ENCODE results near the gene ZCCHC14. TPM values are rescaled to one million over a fixed set of nuclear protein-coding genes. Genes with fewer than 3 reads are reported as not detected.

ZCCHC14 gene
- total and polyA plus RNA-seq, 2 of the 8 experiments (the other 6 are each of a cell fraction or from before 2014, with no cell fraction given), result 8.2 to 28.2 TPM

DNA sequence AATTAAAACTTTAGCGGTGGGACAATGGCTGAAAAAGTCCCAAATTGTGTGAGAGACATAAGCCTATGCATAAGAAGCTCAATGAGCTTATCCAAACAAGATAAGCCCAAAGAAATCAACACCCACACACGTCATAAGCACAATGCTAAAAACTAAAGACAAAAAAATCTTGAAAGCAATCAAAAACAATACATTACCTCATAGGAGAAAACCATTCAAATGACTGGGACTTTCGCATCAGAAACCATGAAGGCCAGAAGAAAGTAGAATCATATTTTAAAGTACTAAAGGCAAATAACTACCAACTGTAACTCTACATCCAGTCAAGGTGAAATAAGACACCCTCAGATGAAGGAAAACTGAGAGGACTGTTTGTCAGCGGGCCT, 50.2 kb downstream of the ZCCHC14 start:
- Histone ChIP-seq H4K8ac (ENCODE audit: extremely low read depth, insufficient read depth, low read length) (no peak overlapping the region), H3K79me2 (ENCODE audit: control insufficient read depth in 1 of 2, insufficient read depth in 2 of 2, low read length in 2 of 2) (no peaks in the 10 kb centered on the region; a peak in 1 of 4 replicates), H2AK5ac (ENCODE audit: low read depth, low read length) (no peak overlapping the region), H3K9me3 (ENCODE audit: insufficient read depth in 2 of 2, low read depth in 1 of 2, low read length in 1 of 2) (peaks cover 3% of the 10 kb centered on the region in 2 experiments; a peak in 3 of 4 replicates), H3K56ac (replicated peaks; ENCODE audit: insufficient read length, low read depth, low read length) (no peak overlapping the region), H4K5ac (ENCODE audit: insufficient read length, low read depth, low read length) (no peak overlapping the region), H3K14ac (ENCODE audit: insufficient read length) (no peak overlapping the region), H3K9ac (replicated peaks in 1 of 4; ENCODE audit: extremely low read depth in 1 of 4, low read depth in 3 of 4, low read length in 3 of 4) (no peak overlapping the region), H2BK5ac (ENCODE audit: low read depth, low read length) (no peak overlapping the region), H2BK12ac (ENCODE audit: low read depth, low read length) (no peak overlapping the region), H3K4me1 (replicated peaks in 1 of 4; ENCODE audit: control insufficient read depth in 3 of 4, insufficient read depth in 4 of 4, low read length in 3 of 4) (no peaks in the 10 kb centered on the region), H4K91ac (replicated peaks; ENCODE audit: insufficient read length, low read length) (no peak overlapping the region), H3K4me2 (ENCODE audit: insufficient read depth in 1 of 2, low read depth in 2 of 2, low read length in 2 of 2) (no peak overlapping the region), H2AFZ (ENCODE audit: low read length) (no peak overlapping the region), H2BK20ac (ENCODE audit: low read length) (no peak overlapping the region), H2BK15ac (ENCODE audit: low read length) (no peak overlapping the region), H3K4me3 (ENCODE audit: extremely low read depth in 1 of 4, insufficient read depth in 2 of 4, low read depth in 3 of 4, low read length in 4 of 4) (no peak overlapping the region), H3K18ac (ENCODE audit: extremely low read depth, low read length) (no peak overlapping the region), H2BK120ac (replicated peaks; ENCODE audit: low read depth, low read length) (no peak overlapping the region), H3K36me3 (ENCODE audit: control insufficient read depth in 2 of 4, insufficient read depth in 4 of 4, low read length in 3 of 4) (peaks cover 0 to 21% (median 8%) of the 10 kb centered on the region in 4 experiments; a peak in 4 of 8 replicates), H3K23me2 (ENCODE audit: low read depth, low read length) (no peaks in the 10 kb centered on the region), H3K23ac (ENCODE audit: insufficient read length) (no peak overlapping the region), H3K4ac (replicated peaks; ENCODE audit: insufficient read length, low read depth, low read length) (no peak overlapping the region), H3K79me1 (ENCODE audit: low read depth, low read length) (no peaks in the 10 kb centered on the region; the same call in 1 of the 2 replicates), H3K27me3 (replicated peaks in 1 of 4; ENCODE audit: control insufficient read depth in 3 of 4, extremely low read depth in 1 of 4, insufficient read depth in 3 of 4, low read length in 3 of 4) (no peaks in the 10 kb centered on the region), H3K27ac (ENCODE audit: low read depth, low read length) (no peak overlapping the region), H4K20me1 (replicated peaks in 1 of 2; ENCODE audit: control insufficient read depth in 1 of 2, insufficient read depth in 2 of 2, low read length in 2 of 2) (peaks cover 0 to 4% of the 10 kb centered on the region in 2 experiments)
- ChIA-PET CTCF (ENCODE audit: partially characterized antibody) (interaction anchor here (0.7 to 2.0 kb wide), 4 partner anchors 15 to 192 kb away, joined by 3 to 6 read pairs (median 4); no protein-coding TSS in a partner anchor), POLR2A (ENCODE audit: partially characterized antibody) (no interaction called here)
- 92% methylated on average over 4 of the region's 4 CpGs; no CpG with 5 or more reads in 1 of the 2 experiments for WGBS, 2 experiments (ENCODE audit: extremely low coverage in 1 of 2, insufficient coverage in 1 of 2, insufficient read length in 1 of 2, insufficient replicate concordance in 2 of 2, low coverage in 1 of 2, low lambda C conversion rate in 2 of 2, missing lambda C conversion rate in 1 of 2)
- DNase-seq (ENCODE audit: low read depth in 1 of 2, low spot score in 2 of 2), result no peak
- FAIRE-seq, result no peak
- TF ChIP-seq SUZ12 (IDR thresholded peaks at IDR 0.05; ENCODE audit: low read length) (no peak), SP2 (IDR thresholded peaks at IDR 0.05; ENCODE audit: low read length) (no peak), BRCA1 (IDR thresholded peaks at IDR 0.05; ENCODE audit: low read depth, low read length) (no peak), TEAD4 (IDR thresholded peaks at IDR 0.05; ENCODE audit: low read depth, low read length) (no peak), SP1 (IDR thresholded peaks at IDR 0.05; ENCODE audit: low read depth, low read length) (no peak), HDAC6 (IDR thresholded peaks at IDR 0.05; ENCODE audit: low read depth, low read length) (no peak), KDM4A (IDR thresholded peaks at IDR 0.05; ENCODE audit: low read depth, low read length, severe bottlenecking) (no peak), GABPA (IDR thresholded peaks at IDR 0.05; ENCODE audit: borderline replicate concordance, insufficient read depth, low read length) (no peak), SIN3A (conservative IDR thresholded peaks at IDR 0.05 in 1 of 2, IDR thresholded peaks at IDR 0.05 in 1 of 2; ENCODE audit: low read depth in 1 of 2, low read length in 2 of 2) (no peak), CBX8 (IDR thresholded peaks at IDR 0.05; ENCODE audit: borderline replicate concordance, low read depth, low read length) (no peak), CTBP2 (IDR thresholded peaks at IDR 0.05; ENCODE audit: borderline replicate concordance, insufficient read depth, insufficient read length, low read length) (no peak), TCF12 (IDR thresholded peaks at IDR 0.05; ENCODE audit: low read depth, low read length) (no peak), EGR1 (IDR thresholded peaks at IDR 0.05; ENCODE audit: borderline replicate concordance, low read depth, low read length) (no peak), EZH2 (IDR thresholded peaks at IDR 0.05; ENCODE audit: low read depth, low read length, severe bottlenecking) (no peak), JUND (IDR thresholded peaks at IDR 0.05; ENCODE audit: low read length) (no peak)
